OCI-M2 (cell line): ENCODE measurements around the gene CBLL1.

Experiments
- DNase-seq: peaks from one replicate; lab custom pipeline; 2025; ENCODE audit not compliant: unreplicated experiment; lab: John Stamatoyannopoulos, UW

Gene CBLL1

DNA sequence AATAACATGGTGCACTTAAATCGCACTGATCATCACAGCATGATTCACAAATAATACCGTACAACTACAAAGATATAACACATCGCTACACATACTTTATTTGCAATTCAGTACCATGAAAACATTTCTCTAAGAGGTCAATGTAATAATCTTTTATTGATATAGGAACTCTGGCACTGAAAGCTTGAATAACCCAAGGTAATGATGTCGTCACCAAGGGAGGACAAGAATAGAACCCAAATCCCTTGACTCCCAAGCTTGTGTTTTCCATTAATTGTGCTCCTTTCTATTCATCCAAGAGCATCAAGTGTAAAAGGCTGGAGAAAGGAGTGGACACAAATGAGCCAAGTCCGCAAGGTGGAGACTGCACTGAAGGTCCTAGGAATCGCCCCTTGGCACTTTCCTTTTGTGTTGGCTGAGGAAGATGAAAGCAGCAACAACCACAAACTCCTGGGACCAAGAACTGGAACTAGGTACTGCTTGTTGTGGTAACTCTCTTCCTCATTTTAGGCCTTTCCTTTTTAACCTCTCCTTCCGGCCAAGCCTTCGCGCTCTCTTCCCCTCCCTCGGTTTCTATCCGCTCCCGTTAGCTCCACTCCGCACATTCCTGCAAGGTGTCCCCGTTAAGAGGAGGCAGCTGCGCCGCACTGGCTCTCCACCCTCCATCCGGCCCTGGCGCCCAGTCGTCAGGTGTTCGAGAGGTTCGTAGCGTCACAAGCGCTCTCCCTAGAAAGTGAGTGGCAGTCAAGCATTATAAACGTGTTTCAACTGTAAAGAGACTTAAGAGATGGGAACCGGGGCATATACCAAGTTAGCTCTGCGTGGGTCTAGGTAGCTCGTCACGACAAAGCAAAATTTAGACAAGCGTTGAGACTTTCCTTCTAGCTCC, 1.0 kb upstream of the CBLL1 start:
- DNase-seq = peak; percentile 63

DNA sequence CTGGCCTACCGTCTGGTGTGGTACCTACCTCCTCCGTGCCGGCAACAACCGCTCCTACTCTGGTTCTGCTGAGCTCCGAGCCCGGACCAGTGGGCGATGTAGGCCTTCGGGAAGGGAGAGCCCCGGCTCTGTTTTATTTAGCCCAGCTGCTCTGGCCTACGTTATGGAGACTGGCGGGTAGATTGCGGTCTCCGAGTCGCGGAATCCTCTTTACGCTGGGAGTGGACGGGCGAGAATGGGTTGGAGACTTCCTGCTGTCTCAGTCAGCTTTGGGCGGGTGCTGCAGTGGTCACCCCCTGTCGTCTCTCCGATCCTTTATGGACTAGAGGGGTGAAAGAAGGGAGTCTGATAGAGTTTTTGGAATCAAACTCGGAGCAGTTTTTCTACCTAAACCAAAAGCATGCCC, 406 bp downstream of the CBLL1 start:
- DNase-seq = no peak

DNA sequence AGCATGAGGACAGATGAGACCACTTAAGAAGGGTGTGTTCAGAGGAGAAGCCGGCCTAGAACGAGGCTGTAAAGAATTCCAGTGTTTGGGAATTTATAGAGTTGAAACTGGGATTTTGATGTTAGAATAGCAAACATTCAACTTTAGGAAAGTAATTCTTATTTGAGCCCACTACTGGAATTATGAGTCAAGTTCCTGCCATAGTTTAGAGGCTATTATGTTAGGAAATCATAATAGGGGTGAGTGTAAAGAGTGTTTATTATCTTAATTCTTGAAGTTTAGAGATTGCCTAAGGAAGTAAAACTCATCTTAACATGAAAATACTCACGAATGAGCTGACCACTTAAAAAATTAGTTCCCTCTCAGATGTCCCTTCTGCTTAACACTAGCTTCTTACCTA, 2.1 kb downstream of the CBLL1 start:
- no peak for DNase-seq

DNA sequence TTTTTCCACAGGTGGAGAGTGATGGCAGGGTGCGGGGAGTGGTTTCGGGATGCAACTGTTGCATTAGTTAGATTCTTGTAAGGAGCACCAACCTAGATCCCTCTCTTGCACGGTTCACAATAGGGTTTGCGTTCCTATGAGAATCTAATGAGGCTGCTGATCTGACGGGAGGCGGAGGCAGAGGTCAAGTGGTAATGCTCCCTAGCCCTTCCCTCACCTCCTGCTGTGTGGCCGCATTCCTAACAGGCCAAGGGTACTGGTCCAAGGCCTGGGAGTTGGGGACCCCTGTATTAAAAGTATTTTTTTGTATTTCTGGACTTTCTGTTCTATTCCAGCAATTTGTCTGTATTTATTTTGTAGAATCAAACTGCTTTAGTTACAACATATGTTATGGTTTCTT, 7.2 kb downstream of the CBLL1 start:
- no peak for DNase-seq

DNA sequence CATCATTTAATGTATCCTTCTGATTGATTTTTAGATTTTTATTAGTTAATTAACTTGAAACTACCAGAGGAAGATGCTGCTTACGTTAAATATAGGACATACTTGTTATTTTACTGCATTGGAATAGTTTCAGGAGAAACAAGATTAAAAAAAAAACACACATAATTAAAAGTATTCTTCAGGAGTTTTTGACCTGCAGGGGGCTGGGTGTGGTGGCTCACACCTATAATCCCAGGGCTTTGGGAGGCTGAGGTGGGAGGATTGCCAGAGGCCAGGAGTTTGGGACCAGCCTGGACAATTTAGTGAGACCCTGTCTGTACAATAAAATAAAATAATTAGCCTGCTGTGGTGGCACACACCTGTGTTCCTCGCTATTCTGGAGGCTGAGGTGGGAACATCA, 10.7 kb downstream of the CBLL1 start:
- no peak for DNase-seq

DNA sequence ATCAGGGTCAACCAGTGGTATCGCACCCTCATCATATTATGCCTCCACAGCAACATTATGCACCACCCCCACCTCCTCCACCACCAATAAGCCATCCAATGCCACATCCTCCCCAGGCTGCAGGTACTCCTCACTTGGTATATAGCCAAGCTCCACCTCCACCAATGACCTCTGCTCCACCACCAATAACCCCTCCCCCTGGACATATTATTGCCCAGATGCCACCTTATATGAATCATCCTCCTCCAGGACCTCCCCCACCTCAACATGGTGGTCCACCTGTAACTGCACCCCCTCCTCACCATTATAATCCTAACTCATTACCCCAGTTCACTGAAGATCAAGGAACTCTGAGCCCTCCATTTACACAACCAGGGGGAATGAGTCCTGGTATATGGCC, 14.7 kb downstream of the CBLL1 start:
- DNase-seq = no peak

DNA sequence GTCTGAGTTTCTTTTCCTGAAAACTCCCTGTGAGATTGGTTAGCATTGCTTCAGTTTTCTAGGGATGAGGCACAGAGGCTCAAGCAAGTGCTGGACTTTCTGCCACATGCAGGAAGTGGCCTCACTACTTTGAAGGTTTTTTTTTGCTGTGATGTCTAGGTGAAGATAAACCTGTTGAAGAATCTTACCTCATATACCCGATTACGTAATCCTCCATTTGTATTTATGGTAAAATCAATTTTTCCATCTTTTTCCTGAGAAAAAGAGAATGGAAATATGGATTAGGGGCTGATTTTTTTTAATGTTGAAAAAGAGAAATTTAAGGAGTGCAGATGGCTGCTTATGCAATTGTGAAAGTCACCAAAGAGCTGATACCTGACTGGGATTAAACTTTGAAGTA, 23.4 kb downstream of the CBLL1 start:
- no peak for DNase-seq

DNA sequence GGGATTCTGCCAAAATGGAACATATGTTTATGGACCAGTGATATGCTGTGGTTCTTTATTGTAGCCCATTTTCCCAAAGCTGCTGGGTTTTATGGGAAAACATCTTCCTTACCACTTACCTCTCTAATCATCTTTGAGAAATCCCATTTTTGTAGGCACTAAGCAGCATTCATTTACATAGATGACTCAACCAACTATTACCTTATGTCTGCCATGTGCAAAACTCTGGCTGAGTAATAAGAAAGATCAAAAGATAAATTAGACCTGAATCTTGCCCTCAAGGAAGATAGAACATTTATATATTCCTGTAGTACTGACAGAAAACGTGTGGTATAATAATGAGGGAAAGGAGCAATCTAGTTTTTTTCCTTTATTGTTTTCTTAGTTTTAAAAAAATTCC, 24.3 kb downstream of the CBLL1 start:
- DNase-seq = no peak

DNA sequence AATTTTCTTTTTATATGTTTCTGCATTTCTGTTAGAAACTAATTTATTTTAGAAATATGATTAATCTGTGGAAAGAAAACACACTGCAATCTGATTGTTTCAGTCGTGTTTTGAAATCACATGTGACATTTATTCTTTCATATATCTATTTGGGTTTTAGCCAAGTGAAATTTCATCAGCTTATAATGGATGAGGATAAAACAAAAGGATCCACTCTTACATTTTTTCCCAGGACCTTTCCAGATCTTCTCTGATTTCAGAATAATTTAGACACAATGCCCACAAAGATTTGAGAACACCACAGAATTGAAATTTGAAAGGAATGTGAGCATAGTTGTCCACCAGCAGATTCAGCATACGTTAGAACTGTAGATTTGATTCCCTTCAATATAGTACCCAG, 29.1 kb downstream of the CBLL1 start:
- DNase-seq = no peak

DNA sequence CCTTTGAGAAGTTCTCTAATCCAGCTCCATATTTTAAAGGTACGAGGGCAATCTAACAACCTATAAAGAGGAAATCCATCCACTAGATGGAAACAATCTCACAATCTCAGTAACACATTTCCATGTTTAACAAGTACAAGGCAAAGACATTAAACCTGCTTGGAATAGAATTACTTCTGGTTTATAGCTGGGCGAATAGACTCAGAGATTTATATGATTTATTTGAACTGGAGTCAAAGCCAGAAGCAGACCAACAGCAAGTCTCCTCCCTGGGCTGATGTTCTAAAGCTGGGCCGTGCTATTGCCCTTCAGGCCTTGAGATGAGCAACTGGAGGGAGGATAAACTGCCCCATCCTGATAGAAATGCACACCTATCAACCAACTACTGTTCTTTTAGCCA, 33.8 kb downstream of the CBLL1 start:
- DNase-seq = no peak

DNA sequence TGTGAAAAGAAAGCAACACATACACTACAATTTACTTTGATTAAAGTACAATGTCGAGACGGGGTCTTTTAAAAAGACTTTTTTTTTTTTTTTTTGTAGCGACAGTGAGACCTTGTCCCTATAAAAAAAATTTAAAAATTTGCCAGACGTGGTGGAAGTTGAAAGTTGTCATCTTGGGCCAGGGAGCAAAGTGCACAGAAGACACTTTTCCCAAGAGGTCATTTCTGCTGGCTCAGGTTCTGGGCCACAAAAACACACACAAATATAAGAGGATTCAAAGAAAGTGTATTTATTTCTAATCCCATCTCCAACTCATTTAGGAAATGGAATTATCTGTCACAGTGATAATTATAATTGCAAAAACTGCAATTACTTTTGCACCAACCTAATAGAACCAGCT, 34.3 kb downstream of the CBLL1 start:
- no peak for DNase-seq

DNA sequence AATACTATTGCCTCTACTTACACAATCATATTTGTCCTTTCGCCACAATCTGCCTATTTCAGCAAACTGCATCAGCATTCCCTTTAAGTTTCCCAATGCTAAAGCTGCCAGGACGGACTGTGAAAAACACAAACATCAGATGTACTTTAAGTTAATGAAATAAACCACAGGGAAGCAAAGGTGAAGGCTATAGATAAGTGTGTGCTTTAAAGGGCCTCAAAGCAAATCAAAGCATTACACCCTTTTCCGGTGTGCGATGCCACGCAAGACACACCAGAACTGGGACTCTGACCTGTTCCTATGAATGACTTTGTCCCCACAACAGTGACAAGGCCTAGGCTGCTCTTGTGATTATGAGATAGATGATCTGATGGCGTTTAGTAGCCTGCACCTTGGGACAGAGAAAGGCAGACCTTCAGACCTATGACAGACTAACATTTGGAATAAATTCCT, 35.7 kb downstream of the CBLL1 start:
- no peak for DNase-seq

DNA sequence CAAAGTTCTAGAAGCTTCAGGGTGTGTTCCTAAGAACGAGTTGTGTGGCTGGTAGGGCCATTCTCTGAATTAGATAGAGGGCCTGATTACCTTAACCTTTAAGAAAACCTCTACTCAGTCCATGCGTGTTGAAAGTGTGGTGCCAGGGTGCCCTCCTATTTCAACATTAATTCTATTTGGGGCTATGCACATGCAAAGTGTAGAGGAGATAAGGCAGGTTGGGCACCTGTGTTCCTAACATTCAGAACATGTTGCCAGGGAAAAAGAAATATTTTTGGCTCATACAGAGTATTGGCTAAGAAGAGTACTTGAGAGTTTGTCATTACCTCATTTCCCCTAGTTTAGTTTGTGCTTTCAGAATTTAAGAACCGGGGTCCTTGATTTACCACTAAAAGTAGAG, 38.4 kb downstream of the CBLL1 start:
- no peak for DNase-seq

DNA sequence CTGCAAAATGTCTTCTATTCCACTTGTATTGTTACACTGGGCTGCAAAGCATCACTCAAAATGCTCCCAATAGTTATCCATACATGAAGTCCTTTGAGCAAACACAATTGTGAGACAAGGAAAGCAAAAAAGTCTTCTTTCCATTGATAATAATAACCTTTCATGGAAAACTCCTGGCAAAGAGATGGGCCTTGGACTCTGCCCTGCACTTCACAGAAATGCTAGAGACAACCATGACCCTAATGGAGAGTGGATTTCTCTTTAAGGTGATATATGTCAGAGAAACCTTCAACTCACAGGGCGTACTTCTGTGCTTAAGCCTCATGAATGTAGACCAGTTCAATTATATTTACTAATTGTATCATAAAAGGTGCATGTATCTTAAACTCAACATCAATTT, 39.7 kb downstream of the CBLL1 start:
- DNase-seq = no peak

DNA sequence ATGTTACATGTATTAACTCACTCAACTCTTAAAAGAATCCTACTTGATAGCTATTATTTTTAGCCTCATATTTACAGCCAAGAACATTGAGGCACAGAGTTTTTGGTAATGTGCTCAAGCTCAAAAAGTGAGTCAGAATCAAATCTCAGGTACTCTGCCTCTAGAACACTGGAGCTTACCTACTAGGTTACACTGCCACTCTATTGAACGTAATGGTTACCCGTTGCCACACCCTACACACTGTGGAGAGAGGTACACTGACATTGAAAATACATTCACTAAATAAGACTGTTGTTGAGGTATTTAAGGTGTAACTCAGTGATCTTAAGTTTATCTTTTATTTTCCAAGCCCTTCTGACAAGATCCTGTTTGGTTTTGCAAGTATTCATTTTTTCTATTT, 41.2 kb downstream of the CBLL1 start:
- DNase-seq = no peak

DNA sequence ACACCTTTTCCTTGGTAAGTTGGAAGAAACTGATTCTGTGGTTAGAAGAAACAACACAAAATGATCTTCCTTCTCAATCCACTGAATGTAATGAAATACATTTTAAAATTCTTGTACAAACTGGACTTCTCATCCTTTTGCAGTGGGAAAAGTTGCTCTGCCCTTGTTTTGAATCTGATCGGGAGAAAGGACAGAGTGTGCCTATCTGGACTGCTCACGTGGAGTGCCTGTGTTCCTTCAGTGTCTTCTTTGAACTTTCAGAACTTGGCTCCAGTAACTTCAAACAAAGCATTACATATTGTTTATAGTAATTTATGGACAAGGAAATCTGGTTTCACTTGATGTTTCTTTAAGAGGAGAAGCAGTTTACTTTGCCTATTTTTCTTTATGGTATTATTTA, 42.0 kb downstream of the CBLL1 start:
- no peak for DNase-seq

DNA sequence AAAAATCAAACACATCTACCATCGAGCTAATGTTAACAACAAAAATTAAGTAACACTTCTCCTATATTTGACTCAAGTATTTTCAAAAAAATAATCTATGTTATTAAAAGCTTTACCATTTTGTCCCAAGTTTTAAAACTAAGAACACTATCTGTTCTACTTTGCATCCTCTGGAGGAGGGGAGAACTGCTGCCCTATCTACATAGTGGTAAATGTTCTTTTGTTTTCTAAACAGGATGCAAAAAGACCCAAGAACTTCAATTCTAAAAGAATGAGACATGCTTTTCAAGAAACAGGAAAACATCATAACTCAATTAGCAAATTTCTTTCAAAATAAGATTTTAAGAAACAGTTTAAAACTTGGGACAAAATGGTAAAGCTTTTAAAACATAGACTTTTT, 44.3 kb downstream of the CBLL1 start:
- DNase-seq = no peak

DNA sequence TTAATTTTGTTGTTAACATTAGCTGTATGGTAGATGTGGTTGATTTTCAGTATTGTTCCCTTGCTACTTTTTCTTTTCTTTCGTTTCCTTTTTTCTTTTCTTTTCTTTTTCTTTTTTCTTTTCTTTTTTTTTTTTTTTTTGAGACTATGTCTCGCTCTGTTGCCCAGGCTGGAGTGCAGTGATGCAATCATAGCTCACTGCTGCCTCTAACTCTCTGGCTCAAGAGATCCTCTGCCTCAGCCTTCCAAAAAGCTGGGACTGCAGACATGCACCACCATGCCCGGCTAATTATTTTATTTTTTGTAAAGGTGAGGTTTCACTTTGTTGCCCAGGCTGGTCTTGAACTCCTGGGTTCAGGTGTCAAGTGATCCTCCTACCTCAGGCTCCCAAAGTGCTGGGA, 44.7 kb downstream of the CBLL1 start:
- no peak for DNase-seq

DNA sequence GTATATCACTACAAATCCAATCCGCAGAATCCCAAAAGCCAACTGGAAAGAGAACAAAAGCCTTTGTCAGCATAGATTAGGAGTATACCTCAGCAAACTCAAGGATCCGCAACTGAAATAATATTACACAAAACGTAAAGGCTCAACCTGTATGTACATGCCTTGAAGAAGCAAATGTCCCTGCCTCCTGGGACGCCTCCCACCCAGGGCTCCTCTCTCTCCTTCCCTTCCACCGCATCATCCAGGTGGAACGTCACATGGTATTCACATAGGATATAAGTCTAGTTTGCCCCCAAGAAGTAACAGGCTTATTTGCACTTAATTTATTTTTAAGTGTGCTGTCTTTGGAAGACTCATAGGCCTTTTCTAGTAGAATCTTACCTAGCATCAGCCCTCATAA, 45.7 kb downstream of the CBLL1 start:
- no peak for DNase-seq

DNA sequence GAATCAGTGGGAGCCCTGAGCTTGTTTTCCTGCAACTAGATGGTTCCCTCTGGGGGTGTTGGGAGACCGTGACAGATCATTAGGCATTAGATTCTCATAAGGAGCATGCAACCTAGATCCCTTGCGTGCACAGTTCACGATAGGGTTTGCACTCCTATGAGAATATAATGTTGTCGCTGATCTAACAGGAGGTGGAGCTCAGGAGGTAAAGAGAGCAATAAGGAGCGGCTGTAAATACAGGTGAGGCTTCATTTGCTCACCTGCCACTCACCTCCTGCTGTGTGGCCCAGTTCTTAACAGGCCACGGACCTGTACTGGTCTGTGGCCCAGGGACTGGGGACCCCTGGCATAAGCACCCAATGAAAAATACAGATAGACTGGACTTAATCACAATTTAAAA, 48.4 kb downstream of the CBLL1 start:
- no peak for DNase-seq

DNA sequence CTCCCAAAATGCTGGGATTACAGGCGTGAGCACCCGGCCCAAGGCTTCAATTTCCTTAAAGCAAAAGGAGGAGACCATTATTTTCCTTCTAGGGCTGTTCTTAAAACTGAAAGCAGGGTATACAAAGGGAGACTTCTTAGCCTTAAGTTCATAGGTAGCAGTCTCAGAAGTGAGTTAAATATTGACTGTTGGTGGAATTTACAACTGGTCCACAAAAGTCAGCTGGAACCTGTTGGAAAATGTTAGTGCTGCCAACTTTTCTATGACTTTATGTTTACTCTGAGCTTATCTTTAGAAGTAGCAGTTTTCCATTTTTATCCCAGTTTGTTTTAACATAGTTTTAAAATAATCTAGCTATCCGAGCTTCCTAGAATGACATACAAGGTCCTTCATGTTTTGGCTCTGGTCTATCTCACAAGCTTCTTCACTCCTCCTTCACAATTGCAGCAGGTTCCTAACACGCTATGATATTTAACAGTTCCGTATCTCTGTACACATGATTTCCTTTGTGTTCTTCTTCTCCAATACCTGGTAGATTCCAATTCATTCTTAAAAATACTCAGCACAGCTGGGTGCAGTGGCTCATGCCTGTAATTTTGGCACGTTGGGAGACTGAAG, 55.8 kb downstream of the CBLL1 start:
- no peak for DNase-seq

DNA sequence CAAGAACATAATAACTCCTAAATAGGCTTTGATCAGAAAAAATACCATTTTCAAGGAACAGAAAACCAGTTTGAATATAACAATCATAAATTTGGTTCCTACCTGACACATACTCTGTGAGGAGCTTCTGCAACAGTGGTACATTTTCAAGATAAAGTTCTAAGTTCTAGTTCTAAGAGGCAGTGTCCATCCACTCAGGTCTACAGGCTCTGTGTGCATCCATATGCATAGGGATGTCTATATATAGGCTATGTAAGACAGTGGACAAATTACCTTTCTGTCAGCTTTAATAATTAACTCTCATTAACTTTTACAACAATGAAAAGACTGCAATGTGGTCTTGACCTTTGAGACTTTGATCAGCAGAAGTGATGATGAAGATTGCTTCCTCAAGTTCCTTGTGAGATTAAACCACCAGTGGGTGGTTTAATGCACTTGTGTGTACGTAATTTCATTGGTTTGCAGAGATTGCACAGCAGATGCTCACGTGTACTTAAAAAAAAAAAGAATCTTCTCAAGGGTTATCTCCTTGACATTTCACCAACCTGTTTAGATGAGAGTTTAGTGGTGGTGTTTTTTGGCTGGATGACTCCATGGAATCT, 59.2 kb downstream of the CBLL1 start, which contains the start of gene SLC26A3:
Gene SLC26A3 (minus strand): TSS at position 215 of the 602 bp plus-strand sequence. CDS start 8,714 bp downstream, outside the sequence.
- no peak for DNase-seq
